Cardiac fibroblast (primary cell): ENCODE results near the gene TNIP1.

ENCODE experiments used
- DNase-seq, 2 donors: peaks; one replicate each; pipeline versions ENCODE4 v3.0.0 to v3.0.0-alpha.2; 2010; ENCODE audit warnings: low read depth in 2 of 2
- H3K4me3 ChIP-seq, 2 donors: replicated peaks in 1 of 2; 1 replicate in 1 of 2; 2 replicates in 1 of 2; pipeline ENCODE4 v1.5.1; 2011; ENCODE audit warnings: low read depth in 2 of 2, low read length in 2 of 2, mild to moderate bottlenecking in 2 of 2, moderate library complexity in 1 of 2
- CTCF ChIP-seq: IDR thresholded peaks from one replicate; pipeline ENCODE4 v1.5.1; 2011; ENCODE audit warnings: low read depth, mild to moderate bottlenecking, low read length, inconsistent platforms

Gene TNIP1

GRCh38 chr5:151006704-151007334 is 74.0 kb downstream of the TNIP1 start:
- no peak for TF ChIP-seq CTCF
- H3K4me3 ChIP-seq = no peak overlapping the region
- DNase-seq = no peak

- no peak for TF ChIP-seq CTCF
These were observed 74.8 kb downstream of the TNIP1 start for GRCh38 chr5:151005950-151006576.

GRCh38 chr5:151005187-151005949 is 75.5 kb downstream of the TNIP1 start:
- no peak for TF ChIP-seq CTCF
- peak in 1 of 2 donors; percentile 63 for DNase-seq
- no peak overlapping the region for H3K4me3 ChIP-seq

More at GRCh38 chr5:151005950-151006576, 74.8 kb downstream of the TNIP1 start:
- H3K4me3 ChIP-seq = no peak overlapping the region
- DNase-seq = peak; percentile 41 to 96

- no peak for TF ChIP-seq CTCF
- no peak overlapping the region for H3K4me3 ChIP-seq
- no peak for DNase-seq
These were observed 76.3 kb downstream of the TNIP1 start for GRCh38 chr5:151004499-151004898.

- no peak for DNase-seq
- no peak overlapping the region for H3K4me3 ChIP-seq
- no peak for TF ChIP-seq CTCF
These were observed 77.4 kb downstream of the TNIP1 start for GRCh38 chr5:151003503-151003860.

GRCh38 chr5:151002681-151003502 is 77.9 kb downstream of the TNIP1 start:
- no peak for DNase-seq
- TF ChIP-seq CTCF = no peak
- H3K4me3 ChIP-seq = no peak overlapping the region
